Astrocyte of the spinal cord (primary cell): Measurements from ENCODE around the gene PPP1R12A.

ENCODE experiments used
- DNase-seq: peaks from one replicate; pipeline ENCODE4 v3.0.0; 2011; ENCODE audit warnings: low read depth, low spot score
- H3K4me3 ChIP-seq: 2 replicates; pipeline ENCODE4 v1.5.1; 2011; ENCODE audit warnings: low read depth, mild to moderate bottlenecking, low read length, moderate library complexity
- in situ Hi-C: cut with HindIII; loops from 2 replicates; pipeline ENCODE4 v1.10.0; 2017; ENCODE audit warnings: low sequenced_read_pairs
- TF ChIP-seq, protein P1 (sequence below): IDR thresholded peaks from 2 replicates; pipeline ENCODE4 v1.5.1; 2012; ENCODE audit warnings: low read depth, mild to moderate bottlenecking, low read length, inconsistent platforms

Gene PPP1R12A

DNA sequence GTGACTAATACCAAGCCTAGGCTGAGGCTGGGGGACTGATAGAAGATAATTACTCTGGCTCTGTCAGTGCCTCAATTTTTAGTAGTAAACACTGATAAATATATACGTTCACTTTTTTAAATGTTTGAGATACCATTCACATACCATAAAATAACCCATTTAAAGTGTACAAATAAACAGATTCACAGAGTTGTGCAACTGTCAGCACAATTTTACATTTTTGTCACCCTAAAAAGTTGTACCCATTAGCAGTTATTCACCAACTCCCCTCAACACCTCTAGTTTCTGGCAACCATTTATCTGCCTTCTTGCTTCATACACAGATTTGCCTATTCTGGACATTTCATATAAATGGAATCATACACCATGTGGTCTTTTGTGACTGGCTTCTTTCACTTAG is 15.1 kb downstream of the PPP1R12A start:
- no peak overlapping the region for H3K4me3 ChIP-seq
- TF ChIP-seq, protein P1, sequence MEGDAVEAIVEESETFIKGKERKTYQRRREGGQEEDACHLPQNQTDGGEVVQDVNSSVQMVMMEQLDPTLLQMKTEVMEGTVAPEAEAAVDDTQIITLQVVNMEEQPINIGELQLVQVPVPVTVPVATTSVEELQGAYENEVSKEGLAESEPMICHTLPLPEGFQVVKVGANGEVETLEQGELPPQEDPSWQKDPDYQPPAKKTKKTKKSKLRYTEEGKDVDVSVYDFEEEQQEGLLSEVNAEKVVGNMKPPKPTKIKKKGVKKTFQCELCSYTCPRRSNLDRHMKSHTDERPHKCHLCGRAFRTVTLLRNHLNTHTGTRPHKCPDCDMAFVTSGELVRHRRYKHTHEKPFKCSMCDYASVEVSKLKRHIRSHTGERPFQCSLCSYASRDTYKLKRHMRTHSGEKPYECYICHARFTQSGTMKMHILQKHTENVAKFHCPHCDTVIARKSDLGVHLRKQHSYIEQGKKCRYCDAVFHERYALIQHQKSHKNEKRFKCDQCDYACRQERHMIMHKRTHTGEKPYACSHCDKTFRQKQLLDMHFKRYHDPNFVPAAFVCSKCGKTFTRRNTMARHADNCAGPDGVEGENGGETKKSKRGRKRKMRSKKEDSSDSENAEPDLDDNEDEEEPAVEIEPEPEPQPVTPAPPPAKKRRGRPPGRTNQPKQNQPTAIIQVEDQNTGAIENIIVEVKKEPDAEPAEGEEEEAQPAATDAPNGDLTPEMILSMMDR = no peak
- no peak for DNase-seq
- in situ Hi-C loops = no loop called here

DNA sequence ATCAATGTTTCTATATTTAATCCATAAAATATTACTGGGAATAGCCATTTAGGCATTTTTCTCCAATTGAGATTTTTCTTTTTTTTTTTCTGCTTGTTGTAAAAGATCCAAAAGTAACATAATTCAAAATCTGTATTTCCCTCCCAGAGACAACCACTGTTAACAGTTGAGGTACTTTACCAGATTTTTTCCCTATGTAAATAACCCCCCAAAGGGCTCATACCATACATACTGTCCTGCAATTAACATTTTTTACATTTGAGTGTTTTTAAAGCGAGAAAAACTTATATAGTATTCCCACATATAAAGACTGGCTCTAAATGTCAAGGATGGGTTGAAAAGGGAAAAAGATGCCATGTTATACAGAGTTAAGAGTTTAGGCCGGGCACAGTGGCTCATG is 18.1 kb downstream of the PPP1R12A start:
- in situ Hi-C loops = no loop called here
- TF ChIP-seq, protein P1 = no peak
- H3K4me3 ChIP-seq = no peak overlapping the region
- DNase-seq = no peak

DNA sequence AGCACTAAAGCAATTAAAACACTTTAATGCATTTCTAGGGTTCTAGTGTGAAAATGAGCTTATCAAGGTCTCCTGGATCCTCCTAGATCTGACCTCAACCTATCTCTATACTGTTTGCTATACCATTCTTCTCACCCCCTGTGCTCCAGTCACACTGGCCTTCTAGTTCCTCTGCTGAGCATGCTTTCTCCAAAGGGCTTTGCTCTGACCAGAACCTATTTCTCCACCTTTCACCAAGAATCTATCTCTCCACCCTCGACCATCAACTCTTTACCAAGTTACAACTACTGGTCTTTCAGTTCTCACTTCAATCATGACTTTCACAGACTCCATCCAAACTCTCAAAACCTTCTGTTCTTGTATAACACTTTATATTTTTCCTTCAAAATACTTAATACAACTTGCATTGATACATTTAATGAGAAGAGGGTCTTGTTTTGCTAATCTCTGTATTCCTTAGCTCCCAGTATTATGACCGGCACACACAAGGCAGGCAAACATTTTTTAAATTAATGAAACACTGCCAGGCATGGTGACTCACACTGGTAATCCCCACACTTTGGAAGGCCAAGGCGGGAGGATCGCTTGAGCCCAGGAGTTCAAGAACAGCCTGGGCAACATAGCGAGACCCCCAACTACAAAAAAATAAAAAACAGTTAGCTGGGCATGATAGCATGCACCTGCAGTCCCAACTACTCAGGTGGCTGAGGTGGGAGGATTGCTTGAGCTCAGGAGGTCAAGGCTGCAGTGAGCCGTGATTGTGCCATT is 22.8 kb downstream of the PPP1R12A start:
- TF ChIP-seq, protein P1 = no peak
- in situ Hi-C loops = no loop called here
- H3K4me3 ChIP-seq = no peak overlapping the region
- DNase-seq = peak; percentile 45

DNA sequence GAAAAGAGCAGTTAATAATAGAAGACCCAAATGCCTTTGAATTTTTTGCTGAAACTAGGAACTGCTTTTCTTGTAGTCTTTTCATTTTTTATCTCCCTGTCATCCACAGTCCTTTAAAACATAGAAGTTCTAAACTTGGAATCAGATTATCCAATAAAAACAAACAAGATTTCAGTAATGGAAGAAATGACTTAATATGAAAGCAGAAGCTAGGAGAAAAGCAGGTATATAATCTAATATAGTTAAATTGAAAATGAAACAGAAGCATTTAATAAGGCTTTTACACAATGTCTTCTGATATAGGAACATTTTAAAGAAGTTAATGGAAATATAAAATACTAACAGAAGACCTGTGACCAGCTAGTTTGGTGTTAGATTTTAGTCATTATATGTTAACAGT is 26.5 kb downstream of the PPP1R12A start:
- in situ Hi-C loops = no loop called here
- DNase-seq = no peak
- no peak overlapping the region for H3K4me3 ChIP-seq
- TF ChIP-seq, protein P1 = no peak

DNA sequence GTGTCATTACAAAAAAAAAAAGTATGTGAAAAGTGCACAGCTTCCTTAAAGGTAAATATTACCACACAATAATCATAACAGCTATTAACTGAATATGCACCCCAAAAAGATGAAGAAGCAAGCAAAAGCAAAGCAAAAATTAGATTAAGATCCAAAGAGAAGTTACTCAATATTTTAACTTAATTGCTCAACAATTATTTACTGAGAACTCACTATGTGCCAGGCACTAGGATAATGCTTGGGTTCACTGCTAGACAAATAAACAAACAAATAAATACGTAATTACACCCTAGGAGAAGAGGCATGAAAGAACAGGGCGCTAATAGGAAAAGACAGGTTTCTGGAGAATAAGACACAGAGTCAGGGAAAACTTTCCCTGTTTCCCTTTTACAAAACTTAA is 33.4 kb downstream of the PPP1R12A start:
- TF ChIP-seq, protein P1 = no peak
- no peak overlapping the region for H3K4me3 ChIP-seq
- no peak for DNase-seq
- in situ Hi-C loops = no loop called here

DNA sequence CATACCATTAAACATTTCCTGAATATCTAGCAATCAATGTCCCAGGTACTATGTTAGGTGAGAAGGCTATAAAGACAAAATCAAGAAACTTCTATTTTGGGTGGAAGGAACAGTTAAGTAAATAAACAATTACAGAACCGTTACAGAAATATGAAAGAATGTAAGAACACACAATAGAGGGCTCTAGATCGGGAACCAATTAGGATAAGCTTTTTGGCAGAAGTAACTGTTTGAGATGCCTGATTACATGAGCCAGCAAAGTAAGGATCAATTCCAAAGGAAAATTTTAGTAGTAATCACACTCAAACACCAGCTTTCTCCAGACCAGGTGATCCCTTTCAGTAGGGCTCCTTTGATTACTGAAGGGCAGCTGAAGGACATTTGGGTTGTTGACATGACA is 33.9 kb downstream of the PPP1R12A start:
- no peak for DNase-seq
- H3K4me3 ChIP-seq = no peak overlapping the region
- in situ Hi-C loops = no loop called here
- TF ChIP-seq, protein P1 = no peak
